SW 1271 (cell line): ENCODE data around the gene CAMTA1.

Experiments
- DNase-seq, 2 experiments: peaks; one replicate each; lab custom pipeline; 2025; lab: John Stamatoyannopoulos, UW

The CAMTA1 gene

DNA sequence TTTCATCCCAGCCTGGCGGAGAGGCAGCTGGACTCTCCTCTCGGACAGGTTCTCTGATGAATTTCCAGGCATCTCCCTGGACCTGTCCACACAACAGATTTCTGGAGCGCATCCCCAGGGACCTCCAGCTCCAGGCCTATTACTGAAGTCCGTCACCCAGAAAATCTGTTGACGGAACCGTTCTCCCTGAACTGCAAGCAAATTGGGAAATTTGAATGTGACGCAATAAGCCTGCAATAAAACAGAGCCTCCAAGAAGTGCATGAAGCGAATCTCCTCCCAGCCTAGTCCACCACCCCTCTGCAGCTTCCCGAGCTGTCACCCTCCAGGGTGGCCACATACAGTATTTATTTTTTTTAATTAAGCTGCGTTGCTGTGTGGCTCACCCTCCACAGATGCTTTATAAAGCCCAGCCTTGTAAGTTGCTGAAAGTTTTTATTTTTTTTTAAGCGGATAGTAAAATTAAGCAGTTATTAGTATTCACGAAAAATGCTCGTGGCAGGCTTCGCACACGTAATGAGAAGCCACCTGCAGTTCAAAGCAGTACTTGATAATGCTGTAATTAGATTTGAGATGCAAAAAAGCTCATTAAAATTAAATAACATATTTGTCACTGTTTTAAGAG, 173.3 kb downstream of the CAMTA1 start:
- no peak for DNase-seq

GRCh38 chr1:6959491-6959890, 174.2 kb downstream of the CAMTA1 start:
- DNase-seq = no peak

DNA sequence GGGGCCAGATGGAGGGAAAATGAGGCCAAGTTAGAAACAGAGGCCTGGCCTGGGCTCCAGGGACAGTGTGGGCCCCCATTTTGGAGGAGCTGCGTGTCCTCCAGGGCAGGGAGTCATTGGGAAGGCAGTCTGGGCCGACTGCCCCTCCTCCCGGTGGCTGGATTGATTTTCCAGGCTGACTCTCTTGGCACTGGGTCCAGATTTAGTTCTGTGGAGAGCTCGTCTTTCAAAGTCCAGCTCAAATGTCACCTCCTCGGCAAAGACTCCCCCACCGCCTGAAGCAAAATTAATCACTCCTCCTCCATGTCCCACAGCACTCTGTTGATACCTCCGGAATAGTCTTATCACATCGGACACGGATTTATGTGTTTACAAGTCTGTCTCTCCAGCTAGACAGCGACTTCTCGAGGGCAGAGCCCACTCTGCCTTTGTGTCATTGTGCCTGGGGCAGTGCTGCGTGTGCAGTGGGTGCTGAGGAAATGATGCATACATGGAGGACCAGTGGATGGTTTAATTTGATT, 175.1 kb downstream of the CAMTA1 start:
- no peak for DNase-seq

DNA sequence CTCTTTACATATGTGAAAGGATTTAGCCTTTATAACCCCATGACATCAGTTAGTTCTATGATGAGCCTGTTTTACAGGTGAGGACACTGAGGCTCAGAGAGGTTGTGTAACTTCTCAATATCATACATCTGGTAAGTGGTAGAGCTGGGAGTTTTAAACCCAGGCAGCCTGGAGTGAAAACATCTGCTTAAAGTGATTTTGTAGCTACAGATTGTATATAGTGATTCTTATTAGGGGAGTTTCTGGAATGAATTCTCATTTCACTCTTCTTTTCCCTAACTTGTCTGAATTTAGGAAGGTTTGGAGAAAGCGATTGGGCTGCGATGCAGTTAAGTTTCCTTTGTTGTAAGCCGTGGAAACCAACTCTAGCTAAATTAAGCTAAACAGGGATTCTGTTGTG, 175.6 kb downstream of the CAMTA1 start:
- DNase-seq = no peak

GRCh38 chr1:6961289-6961688, 176.0 kb downstream of the CAMTA1 start:
- DNase-seq = no peak

GRCh38 chr1:6961905-6962477, 176.7 kb downstream of the CAMTA1 start:
- DNase-seq = no peak

DNA sequence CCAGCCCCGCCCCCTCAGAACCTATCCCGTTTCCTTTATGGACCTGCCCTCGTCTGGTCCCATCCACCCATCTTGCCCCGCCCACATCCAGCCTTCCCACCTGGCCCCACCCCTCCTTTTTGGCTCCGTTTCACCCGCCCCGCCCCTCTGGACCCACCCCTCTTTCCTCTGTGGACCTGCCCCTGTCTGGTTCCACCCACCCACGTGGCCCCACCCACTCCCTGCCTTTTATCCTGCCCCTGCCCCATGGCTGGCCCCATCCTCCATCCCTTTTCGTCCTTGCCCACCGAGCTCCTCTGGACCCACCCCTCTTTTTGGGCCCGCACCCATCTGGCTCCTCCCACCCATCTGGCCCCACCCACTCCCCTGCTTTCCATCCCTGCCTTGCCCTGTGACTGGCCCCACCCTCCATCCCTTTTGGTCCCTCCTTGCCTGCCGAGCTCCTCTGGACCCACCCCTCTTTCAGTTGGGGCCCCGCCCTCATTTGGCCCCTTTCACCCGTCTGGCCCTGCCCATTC, 177.3 kb downstream of the CAMTA1 start:
- peak in 1 of 2 experiments; percentile 3 for DNase-seq

- no peak for DNase-seq
Measured at GRCh38 chr1:6962996-6963911, 178.0 kb downstream of the CAMTA1 start.

- DNase-seq = no peak
Measured at GRCh38 chr1:6963912-6964307, 178.7 kb downstream of the CAMTA1 start.

DNA sequence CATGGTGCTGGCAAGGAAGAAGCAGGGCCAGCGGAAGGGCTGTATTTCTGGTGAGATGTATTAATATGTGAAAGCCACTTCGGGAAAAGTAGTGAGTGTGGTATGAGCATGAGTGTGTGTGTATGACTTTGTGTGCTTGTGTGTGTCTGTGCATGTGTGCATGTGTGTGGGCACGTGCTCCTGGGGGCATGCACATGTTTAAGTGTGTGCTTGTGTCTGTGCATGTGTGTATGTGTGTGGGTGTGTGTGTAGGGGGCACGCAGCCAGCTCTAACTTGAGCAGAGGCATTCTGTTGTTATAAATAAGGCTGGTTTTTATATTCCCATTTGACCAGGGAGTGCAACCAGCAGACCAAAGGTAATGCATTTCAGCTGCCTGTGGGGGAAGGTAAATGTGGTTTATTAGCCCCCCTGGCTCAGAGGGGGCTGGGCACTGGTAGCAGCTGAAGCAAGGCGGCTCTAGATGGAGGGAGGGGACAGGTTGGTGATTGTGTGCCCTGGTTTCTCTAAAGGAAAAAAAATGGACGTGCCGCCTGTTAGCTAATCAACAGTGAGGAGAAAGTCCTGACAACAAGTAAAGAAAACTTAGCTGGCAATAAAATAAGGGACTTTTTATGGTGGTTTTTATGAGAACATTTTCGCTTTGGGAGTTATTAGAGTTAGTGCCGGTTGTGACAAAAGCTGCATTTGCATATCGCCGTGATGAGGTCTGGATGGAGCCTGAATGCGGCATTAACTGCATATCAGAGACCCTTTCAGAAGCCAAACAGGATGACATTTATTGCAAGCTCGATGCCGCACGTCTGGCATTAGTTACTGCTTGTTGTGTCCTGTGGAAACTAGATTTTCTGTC, 180.1 kb downstream of the CAMTA1 start:
- no peak for DNase-seq

DNA sequence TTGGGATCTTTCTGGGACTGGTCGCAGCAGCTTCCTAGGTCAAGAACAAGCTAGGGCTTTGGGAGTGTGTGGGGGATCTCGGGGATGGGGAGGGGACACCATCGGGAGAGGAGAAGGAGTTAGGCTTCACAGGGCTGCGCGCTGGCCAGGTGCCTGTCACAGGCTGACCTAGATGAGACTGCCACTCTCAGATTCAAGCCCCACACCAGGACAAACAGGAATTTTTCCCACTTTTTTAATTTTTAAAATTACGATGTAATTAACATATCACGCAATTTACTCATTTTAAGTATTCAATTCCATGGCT, 180.6 kb downstream of the CAMTA1 start:
- DNase-seq = no peak

DNA sequence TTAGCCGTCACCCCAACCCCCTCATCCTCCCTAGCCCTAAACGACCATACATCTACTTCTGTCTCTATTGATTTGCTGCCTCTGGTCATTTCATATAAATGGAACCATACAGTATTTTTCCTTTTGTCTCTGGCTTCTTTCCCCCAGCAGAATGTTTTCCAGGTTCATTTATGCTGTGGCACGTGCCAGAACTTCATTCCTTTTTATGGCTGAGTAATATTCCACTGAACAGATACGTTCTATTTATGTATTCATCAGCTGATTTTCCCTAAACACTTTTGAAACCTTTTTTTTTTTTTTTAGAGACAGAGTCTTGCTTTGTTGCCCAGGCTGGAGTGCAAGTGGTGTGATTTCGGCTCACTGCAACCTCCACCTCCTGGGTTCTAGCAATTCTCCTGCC, 181.1 kb downstream of the CAMTA1 start:
- no peak for DNase-seq

- no peak for DNase-seq
Measured at GRCh38 chr1:6967431-6968111, 182.3 kb downstream of the CAMTA1 start.

- no peak for DNase-seq
Measured at GRCh38 chr1:6969106-6969505, 183.9 kb downstream of the CAMTA1 start.

DNA sequence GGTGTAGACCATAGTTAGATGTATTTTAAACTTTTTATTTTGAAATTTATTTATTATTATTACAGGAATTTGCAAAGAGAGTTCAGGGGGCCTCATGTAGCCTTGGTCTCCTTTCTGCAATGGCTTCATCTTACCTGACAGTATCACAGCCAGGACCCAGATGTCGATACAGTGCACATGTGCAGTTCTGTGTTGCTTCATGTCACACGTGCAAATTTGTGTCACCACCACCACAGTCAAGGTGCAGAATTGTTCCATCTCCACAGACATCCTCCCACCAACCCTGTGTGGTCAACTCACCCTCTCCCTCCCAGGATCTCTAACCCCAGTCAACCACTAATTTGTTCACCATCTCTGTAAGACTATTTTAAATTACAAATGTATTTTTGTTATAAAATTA, 184.5 kb downstream of the CAMTA1 start:
- DNase-seq = no peak

DNA sequence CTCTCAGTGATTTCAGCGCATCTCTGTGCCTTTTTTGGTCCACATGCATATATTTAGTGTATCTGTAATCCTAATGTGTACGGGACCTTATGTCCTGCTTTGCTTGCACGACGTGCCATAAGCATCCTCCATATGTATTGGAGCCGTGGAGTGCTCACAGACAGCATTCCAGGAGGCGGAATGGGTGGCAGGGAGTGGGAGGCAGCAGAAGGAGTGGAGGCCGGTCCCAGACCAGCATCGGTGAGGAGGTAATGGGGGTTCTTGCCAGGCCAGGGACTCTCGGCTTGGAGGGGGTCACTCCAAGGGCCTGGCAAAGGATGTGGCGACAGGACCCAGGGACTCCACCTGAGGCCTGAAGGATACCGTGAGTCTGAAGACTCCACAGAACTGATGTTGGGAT, 185.0 kb downstream of the CAMTA1 start:
- DNase-seq = no peak

DNA sequence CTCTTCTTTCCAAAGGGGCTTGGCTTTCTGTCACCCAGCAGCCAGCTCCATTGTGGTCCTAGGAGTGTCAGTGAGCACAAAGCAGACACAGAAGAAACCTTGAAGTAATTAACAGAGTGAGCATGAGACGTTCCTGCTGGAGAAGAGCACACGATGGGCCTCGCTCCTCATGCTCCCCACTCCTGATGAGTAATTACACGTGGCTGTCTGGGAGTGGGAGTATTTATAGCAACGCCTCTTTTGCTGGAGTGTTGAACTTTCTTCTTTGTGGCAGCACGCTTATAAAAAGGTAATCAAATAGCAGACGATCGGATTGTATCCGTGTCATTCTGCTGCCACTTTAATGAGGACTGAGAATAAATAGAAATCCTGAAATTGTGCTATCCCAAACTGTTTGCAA, 185.8 kb downstream of the CAMTA1 start:
- no peak for DNase-seq

- DNase-seq = no peak
Measured at GRCh38 chr1:6971699-6972098, 186.4 kb downstream of the CAMTA1 start.

DNA sequence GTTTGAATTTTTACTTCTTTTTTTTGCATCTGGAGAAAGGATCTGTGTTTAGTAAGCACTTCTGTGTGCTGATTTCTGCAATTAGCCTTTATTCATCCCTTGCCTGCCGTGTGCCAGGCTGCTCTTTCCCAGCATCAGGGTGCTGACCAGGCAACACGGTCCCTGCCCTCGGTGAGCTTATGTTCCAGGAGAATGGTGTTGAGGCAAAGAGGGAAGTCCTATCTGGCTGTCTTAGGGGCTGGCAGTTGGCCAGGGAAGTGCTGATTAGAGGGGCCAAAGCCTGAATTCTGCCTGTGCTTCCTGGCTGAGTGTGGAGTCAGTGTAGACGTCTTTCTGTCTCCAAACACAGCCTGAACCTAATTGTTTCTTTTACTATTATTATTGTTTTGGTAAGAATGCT, 187.1 kb downstream of the CAMTA1 start:
- DNase-seq = no peak

DNA sequence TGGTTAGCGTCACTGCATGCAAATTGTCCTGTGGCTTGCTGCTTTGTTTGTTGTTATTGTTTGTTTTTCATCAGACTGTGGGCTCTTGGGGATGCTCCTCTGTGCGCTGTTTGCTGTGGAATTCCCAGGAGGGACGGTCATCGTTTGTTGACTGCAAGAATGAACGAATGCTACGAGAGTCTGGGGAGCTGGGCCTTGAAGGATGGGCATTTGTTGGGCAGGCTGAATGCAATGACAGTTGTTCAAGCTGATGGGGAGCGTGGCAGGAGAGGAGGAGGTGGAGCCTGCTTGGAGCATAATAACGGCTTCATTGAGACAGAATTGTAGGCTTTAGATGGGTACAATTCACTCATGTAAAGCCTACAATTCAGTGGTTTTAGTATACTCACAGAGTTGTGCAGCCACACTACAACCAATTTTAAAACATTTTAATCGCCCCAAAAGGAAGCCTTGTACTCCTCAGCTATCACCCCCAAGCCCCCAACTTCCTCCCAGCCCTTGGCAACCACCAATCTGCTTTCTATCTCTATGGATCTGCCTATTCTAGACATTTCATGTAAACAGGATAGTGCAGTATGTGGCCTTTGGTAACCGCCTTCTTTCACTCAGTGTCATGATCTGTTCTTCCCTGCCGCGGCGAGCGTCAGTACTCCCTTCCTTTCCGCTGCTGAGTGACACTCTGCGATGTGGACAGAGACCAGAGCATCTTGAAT, 190.2 kb downstream of the CAMTA1 start:
- DNase-seq = no peak

GRCh38 chr1:6976044-6976375, 190.8 kb downstream of the CAMTA1 start:
- no peak for DNase-seq
